GM10266 (cell line): ENCODE results near the gene CCNT1.
A peak's percentile ranks its signal among the peaks of the same experiment; 100 is the strongest.
"Not testable (repeated sequence)": the region's sequence is repeated elsewhere in the genome, so short reads cannot be mapped to it uniquely, and the experiment has no call there.

ENCODE experiments used
- DNase-seq: peaks from one replicate; pipeline ENCODE4 v3.0.0; 2012; ENCODE audit errors: extremely low spot score
- CTCF ChIP-seq: IDR thresholded peaks from 2 replicates; pipeline ENCODE4 v1.5.1; 2012; ENCODE audit warnings: mild to moderate bottlenecking, low read depth; ENCODE audit not compliant: control insufficient read depth, insufficient read depth; ENCODE audit errors: missing control alignments

Gene CCNT1

GRCh38 chr12:48744251-48745008, 27.9 kb upstream of the CCNT1 start:
- DNase-seq, result no peak

GRCh38 chr12:48739618-48740269, 23.2 kb upstream of the CCNT1 start:
- TF ChIP-seq CTCF, result no peak
- DNase-seq, result no peak

More at GRCh38 chr12:48744251-48745008, 27.9 kb upstream of the CCNT1 start:
- no peak for TF ChIP-seq CTCF

- no peak for DNase-seq
- no peak for TF ChIP-seq CTCF
Observed at GRCh38 chr12:48736456-48736855, 19.9 kb upstream of the CCNT1 start.

GRCh38 chr12:48728807-48729206, 12.3 kb upstream of the CCNT1 start:
- DNase-seq, result no peak
- no peak for TF ChIP-seq CTCF

GRCh38 chr12:48720737-48721136, 4.2 kb upstream of the CCNT1 start:
- DNase-seq, result not testable (repeated sequence)

- DNase-seq, result not testable (repeated sequence)
Observed at GRCh38 chr12:48720171-48720570, 3.7 kb upstream of the CCNT1 start.

- not testable (repeated sequence) for DNase-seq
Observed at GRCh38 chr12:48719002-48719401, 2.5 kb upstream of the CCNT1 start.

- no peak for TF ChIP-seq CTCF
- DNase-seq, result peak; percentile 53
Observed at GRCh38 chr12:48717252-48717695, 767 bp upstream of the CCNT1 start.

GRCh38 chr12:48716168-48716492, 377 bp downstream of the CCNT1 start:
- DNase-seq, result no peak
- no peak for TF ChIP-seq CTCF
